ENCODE data around the gene YIPF2.

YIPF2 gene

GRCh38 chr19:10928563-10929401 is at the start of gene YIPF2, which contains the start of gene TIMM29:
Gene YIPF2, minus strand, starts transcription at chr19:10928639. Its CDS starts 229 bp downstream, at chr19:10928410.
Gene TIMM29, plus strand, starts transcription at chr19:10928811. Its CDS starts 12 bp downstream, at chr19:10928823.
- TF ChIP-seq JUND (IDR thresholded peaks at IDR 0.05; ENCODE audit: low read depth) = no peak
- in situ Hi-C loops (cut with HindIII; ENCODE audit: low pct_unique_long_range_greater_than_20kb, low sequenced_read_pairs) = no loop called here
- peak; percentile 86 to 98 for DNase-seq (ENCODE audit: low read depth in 1 of 2, low spot score in 1 of 2)

DNA sequence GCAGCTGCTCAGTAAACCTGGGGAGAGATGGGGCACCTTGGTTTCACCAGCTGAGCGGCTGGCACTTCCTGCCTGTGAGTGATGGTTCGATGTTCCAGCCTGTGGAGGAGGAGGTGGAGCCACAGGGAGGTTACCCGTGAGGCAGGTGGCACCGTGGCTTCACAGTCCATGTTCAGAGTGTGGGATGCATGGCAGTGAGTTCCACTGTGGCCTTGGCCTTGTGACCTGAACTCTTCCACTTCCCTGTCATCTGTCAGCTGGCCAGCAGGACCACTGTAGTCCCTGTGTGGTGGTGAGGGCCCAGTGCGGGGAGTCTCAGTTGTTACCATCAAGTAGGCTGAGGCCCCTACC is 49.3 kb upstream of the YIPF2 start:
- DNase-seq (ENCODE audit: low read depth in 1 of 2, low spot score in 1 of 2) = no peak
- TF ChIP-seq JUND (IDR thresholded peaks at IDR 0.05; ENCODE audit: low read depth) = no peak
- in situ Hi-C loops (cut with HindIII; ENCODE audit: low pct_unique_long_range_greater_than_20kb, low sequenced_read_pairs) = no loop called here

- DNase-seq (ENCODE audit: low read depth in 1 of 2, low spot score in 1 of 2) = no peak
- in situ Hi-C loops (cut with HindIII; ENCODE audit: low pct_unique_long_range_greater_than_20kb, low sequenced_read_pairs) = no loop called here
- no peak for TF ChIP-seq JUND (IDR thresholded peaks at IDR 0.05; ENCODE audit: low read depth)
These were observed 47.9 kb upstream of the YIPF2 start for GRCh38 chr19:10976131-10976892.

DNA sequence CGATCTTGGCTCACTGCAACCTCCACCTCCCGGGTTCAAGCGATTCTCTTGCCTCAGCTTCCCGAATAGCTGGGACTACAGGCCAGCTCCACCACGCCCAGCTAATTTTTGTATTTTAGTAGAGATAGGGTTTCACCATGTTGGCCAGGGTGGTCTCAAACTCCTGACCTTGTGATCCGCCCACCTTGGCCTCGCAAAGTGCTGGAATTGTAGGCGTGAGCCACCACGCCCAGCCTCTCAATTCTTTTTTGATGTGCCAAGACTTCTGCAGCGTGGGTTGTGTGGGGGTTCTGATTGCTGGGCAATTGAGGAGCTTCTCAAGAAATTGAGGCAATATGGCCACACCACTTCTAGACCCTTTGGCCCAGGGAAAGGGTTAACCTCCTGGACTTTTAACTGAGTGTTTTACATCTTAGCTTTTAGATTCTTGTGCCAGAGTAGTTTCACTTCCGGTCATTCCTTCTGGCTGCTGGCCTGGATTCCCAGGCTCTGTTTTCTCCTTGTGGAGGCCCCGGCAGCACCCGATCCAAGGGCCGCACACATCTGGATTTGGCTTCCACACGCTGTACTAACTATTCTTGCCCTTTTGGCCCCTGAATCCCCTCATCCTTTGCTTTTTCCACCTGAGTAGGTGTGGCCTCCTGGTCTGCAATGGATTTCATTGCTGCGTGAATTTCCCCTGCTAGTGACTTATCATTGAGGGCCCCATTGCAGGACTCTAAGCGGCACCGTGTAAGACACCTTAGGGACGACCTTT is 47.1 kb upstream of the YIPF2 start:
- no peak for DNase-seq (ENCODE audit: low read depth in 1 of 2, low spot score in 1 of 2)
- TF ChIP-seq JUND (IDR thresholded peaks at IDR 0.05; ENCODE audit: low read depth) = no peak
- in situ Hi-C loops (cut with HindIII; ENCODE audit: low pct_unique_long_range_greater_than_20kb, low sequenced_read_pairs) = no loop called here

GRCh38 chr19:10971107-10971726 is 42.8 kb upstream of the YIPF2 start:
- TF ChIP-seq JUND (IDR thresholded peaks at IDR 0.05; ENCODE audit: low read depth) = no peak
- in situ Hi-C loops (cut with HindIII; ENCODE audit: low pct_unique_long_range_greater_than_20kb, low sequenced_read_pairs) = no loop called here
- no peak for DNase-seq (ENCODE audit: low read depth in 1 of 2, low spot score in 1 of 2)

DNA sequence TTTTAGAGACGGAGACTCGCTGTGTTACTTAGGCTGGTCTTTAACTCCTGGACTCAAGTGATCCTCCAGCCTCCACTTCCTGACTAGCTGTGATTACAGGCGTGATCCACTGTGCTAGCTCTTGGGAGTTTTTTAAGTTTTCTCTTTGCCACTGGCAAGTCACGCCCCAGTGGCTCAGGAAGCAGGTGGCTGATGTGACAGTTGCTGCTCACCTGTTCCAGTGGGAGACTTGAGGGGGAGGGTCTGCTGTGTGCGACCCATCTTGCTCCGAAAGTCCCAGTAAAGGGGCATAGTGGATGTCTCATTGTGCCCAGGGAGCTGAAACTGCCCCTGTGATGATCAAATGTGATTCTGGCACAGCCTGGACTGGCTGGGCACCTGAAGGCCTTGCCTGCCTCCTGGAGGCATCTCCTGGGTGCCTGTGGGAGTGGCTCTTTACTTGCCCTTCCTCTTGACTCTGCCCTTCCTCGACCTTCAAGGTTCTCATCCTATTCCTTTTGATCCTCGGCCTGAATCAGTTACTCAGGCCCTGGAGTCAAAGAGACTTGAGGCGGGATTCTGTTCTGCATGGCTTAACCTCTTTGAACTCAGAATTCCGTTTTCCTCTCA is 40.2 kb upstream of the YIPF2 start:
- TF ChIP-seq JUND (IDR thresholded peaks at IDR 0.05; ENCODE audit: low read depth) = no peak
- no peak for DNase-seq (ENCODE audit: low read depth in 1 of 2, low spot score in 1 of 2)
- in situ Hi-C loops (cut with HindIII; ENCODE audit: low pct_unique_long_range_greater_than_20kb, low sequenced_read_pairs) = no loop called here

GRCh38 chr19:10966809-10967208 is 38.4 kb upstream of the YIPF2 start:
- TF ChIP-seq JUND (IDR thresholded peaks at IDR 0.05; ENCODE audit: low read depth) = no peak
- no peak for DNase-seq (ENCODE audit: low read depth in 1 of 2, low spot score in 1 of 2)
- in situ Hi-C loops (cut with HindIII; ENCODE audit: low pct_unique_long_range_greater_than_20kb, low sequenced_read_pairs) = no loop called here

DNA sequence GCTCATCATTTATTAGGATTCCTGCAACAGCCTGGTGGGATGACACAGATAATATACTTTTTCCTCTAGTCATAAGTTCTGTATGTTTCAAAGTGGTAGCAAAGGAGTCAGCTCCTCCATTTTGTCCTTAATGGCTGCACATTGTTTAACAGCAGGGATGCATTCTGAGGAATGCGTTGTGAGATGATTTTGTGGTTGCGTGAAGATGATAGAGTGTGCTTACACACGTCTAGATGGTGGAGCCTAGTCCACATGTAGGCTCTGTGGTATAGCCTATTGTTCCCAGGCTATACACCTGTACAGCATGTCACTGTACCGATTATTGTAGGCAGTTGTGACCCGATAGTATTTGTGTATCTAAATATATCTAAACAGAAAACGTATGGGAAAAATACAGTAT is 37.0 kb upstream of the YIPF2 start:
- TF ChIP-seq JUND (IDR thresholded peaks at IDR 0.05; ENCODE audit: low read depth) = no peak
- in situ Hi-C loops (cut with HindIII; ENCODE audit: low pct_unique_long_range_greater_than_20kb, low sequenced_read_pairs) = no loop called here
- DNase-seq (ENCODE audit: low read depth in 1 of 2, low spot score in 1 of 2) = no peak

- in situ Hi-C loops (cut with HindIII; ENCODE audit: low pct_unique_long_range_greater_than_20kb, low sequenced_read_pairs) = no loop called here
- TF ChIP-seq JUND (IDR thresholded peaks at IDR 0.05; ENCODE audit: low read depth) = no peak
- no peak for DNase-seq (ENCODE audit: low read depth in 1 of 2, low spot score in 1 of 2)
These were observed 36.5 kb upstream of the YIPF2 start for GRCh38 chr19:10964903-10965302.

GRCh38 chr19:10963865-10964264 is 35.4 kb upstream of the YIPF2 start:
- no peak for TF ChIP-seq JUND (IDR thresholded peaks at IDR 0.05; ENCODE audit: low read depth)
- DNase-seq (ENCODE audit: low read depth in 1 of 2, low spot score in 1 of 2) = no peak
- in situ Hi-C loops (cut with HindIII; ENCODE audit: low pct_unique_long_range_greater_than_20kb, low sequenced_read_pairs) = no loop called here

DNA sequence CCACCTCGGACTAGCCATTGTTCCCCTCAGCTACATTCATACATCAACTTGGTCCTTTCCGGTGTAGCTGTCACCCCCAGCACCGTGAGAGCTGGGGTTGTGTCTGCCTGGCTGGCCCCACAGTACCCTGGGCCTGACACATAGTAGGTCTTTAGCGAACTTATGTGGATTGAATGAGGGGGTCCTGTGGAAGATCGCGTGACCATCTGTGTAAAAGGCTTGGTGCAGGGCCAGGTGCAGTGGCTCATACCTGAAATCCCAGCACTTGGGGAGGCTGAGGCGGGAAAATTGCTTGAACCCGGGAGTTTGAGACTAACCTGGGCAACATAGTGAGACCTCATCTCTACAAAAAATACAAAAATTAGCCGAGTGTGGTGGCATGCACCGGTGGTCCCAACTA is 34.4 kb upstream of the YIPF2 start:
- in situ Hi-C loops (cut with HindIII; ENCODE audit: low pct_unique_long_range_greater_than_20kb, low sequenced_read_pairs) = no loop called here
- no peak for DNase-seq (ENCODE audit: low read depth in 1 of 2, low spot score in 1 of 2)
- TF ChIP-seq JUND (IDR thresholded peaks at IDR 0.05; ENCODE audit: low read depth) = no peak

All from T47D (cell line).